ENCODE data around the gene ARHGAP4. TPM values are rescaled to one million over a fixed set of nuclear protein-coding genes. Genes with fewer than 3 reads are reported as not detected.

The ARHGAP4 gene
- total RNA-seq, 1 donor from 2014 or later = 3.1 TPM

- no peak for TF ChIP-seq CTCF (IDR thresholded peaks at IDR 0.05)
- DNase-seq (ENCODE audit: low spot score) = peak; percentile 79
- no peaks in the 10 kb centered on the region for H3K4me1 Mint-ChIP-seq (ENCODE audit: low read depth)
- H3K36me3 Mint-ChIP-seq (ENCODE audit: low read depth) = no peaks in the 10 kb centered on the region
- H3K4me3 Mint-ChIP-seq (ENCODE audit: unreplicated experiment) = no peak overlapping the region
- H3K9me3 Mint-ChIP-seq (ENCODE audit: low read depth) = no peaks in the 10 kb centered on the region
- H3K27ac Mint-ChIP-seq (ENCODE audit: unreplicated experiment) = no peak overlapping the region
- H3K27me3 Mint-ChIP-seq (ENCODE audit: low read depth) = no peaks in the 10 kb centered on the region
These were observed 57.2 kb downstream of the ARHGAP4 start for GRCh38 chrX:153868576-153869472.

DNA sequence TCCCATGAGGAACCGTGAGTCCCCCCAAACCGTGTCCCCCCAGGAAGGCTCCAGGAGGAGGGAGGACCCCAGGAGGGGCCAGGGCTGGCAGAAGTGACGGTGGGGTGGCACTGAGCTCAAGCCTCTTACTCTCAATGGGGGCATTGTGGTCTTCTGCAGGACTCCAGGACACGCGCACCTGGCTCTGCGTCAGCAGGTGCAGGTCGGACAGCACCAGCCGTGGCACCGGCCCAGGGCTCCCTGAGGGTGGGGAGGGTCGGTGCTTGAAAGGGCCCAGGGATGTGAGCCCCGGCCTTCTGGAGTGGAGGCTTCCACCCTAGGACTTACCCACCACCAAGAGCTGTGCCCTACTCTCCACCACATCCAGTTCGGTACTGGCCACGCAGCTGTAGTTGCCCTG, 58.4 kb downstream of the ARHGAP4 start:
- Mint-ChIP-seq H3K9me3 (ENCODE audit: low read depth) (no peaks in the 10 kb centered on the region), H3K4me3 (ENCODE audit: unreplicated experiment) (no peak overlapping the region), H3K27ac (ENCODE audit: unreplicated experiment) (no peak overlapping the region), H3K4me1 (ENCODE audit: low read depth) (no peaks in the 10 kb centered on the region), H3K27me3 (ENCODE audit: low read depth) (no peaks in the 10 kb centered on the region), H3K36me3 (ENCODE audit: low read depth) (no peaks in the 10 kb centered on the region)
- DNase-seq (ENCODE audit: low spot score) = no peak
- no peak for TF ChIP-seq CTCF (IDR thresholded peaks at IDR 0.05)

- no peaks in the 10 kb centered on the region for H3K36me3 Mint-ChIP-seq (ENCODE audit: low read depth)
- no peak overlapping the region for H3K4me3 Mint-ChIP-seq (ENCODE audit: unreplicated experiment)
- no peaks in the 10 kb centered on the region for H3K27me3 Mint-ChIP-seq (ENCODE audit: low read depth)
- no peak for TF ChIP-seq CTCF (IDR thresholded peaks at IDR 0.05)
- DNase-seq (ENCODE audit: low spot score) = no peak
- no peaks in the 10 kb centered on the region for H3K4me1 Mint-ChIP-seq (ENCODE audit: low read depth)
- H3K27ac Mint-ChIP-seq (ENCODE audit: unreplicated experiment) = no peak overlapping the region
- no peaks in the 10 kb centered on the region for H3K9me3 Mint-ChIP-seq (ENCODE audit: low read depth)
These were observed 58.9 kb downstream of the ARHGAP4 start for GRCh38 chrX:153867139-153867538.

GRCh38 chrX:153866302-153867019, 59.6 kb downstream of the ARHGAP4 start:
- no peaks in the 10 kb centered on the region for H3K4me1 Mint-ChIP-seq (ENCODE audit: low read depth)
- no peaks in the 10 kb centered on the region for H3K36me3 Mint-ChIP-seq (ENCODE audit: low read depth)
- H3K27me3 Mint-ChIP-seq (ENCODE audit: low read depth) = no peaks in the 10 kb centered on the region
- no peak for DNase-seq (ENCODE audit: low spot score)
- H3K4me3 Mint-ChIP-seq (ENCODE audit: unreplicated experiment) = no peak overlapping the region
- no peaks in the 10 kb centered on the region for H3K9me3 Mint-ChIP-seq (ENCODE audit: low read depth)
- H3K27ac Mint-ChIP-seq (ENCODE audit: unreplicated experiment) = no peak overlapping the region
- TF ChIP-seq CTCF (IDR thresholded peaks at IDR 0.05) = no peak

DNA sequence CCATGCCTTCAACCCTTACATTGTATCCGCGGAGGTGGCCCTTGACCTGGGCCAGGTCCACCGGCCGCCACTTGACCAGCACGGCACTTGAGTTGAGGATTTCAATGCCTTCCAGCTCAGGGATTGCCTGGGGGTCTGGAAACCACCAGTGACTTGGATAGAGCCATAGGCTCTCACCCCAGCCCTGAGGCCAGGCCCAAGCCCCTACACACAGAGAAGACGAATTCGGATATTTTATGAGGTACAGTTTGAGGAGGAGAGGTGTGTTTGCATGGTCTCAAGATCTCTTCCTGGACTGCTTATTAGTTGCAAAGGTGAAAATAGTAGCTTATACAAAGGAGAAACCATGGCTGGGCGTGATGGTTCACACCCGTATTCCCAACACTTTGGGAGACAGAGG, 60.4 kb downstream of the ARHGAP4 start:
- no peak for TF ChIP-seq CTCF (IDR thresholded peaks at IDR 0.05)
- H3K4me3 Mint-ChIP-seq (ENCODE audit: unreplicated experiment) = no peak overlapping the region
- no peak overlapping the region for H3K27ac Mint-ChIP-seq (ENCODE audit: unreplicated experiment)
- H3K4me1 Mint-ChIP-seq (ENCODE audit: low read depth) = no peaks in the 10 kb centered on the region
- H3K36me3 Mint-ChIP-seq (ENCODE audit: low read depth) = no peaks in the 10 kb centered on the region
- H3K9me3 Mint-ChIP-seq (ENCODE audit: low read depth) = no peaks in the 10 kb centered on the region
- no peak for DNase-seq (ENCODE audit: low spot score)
- H3K27me3 Mint-ChIP-seq (ENCODE audit: low read depth) = no peaks in the 10 kb centered on the region

Data from chondrocyte (in vitro differentiated cells).